GM18951 (cell line): ENCODE measurements around the gene EFNA5.

Experiments used
- POLR2A ChIP-seq: IDR thresholded peaks from 4 replicates; pipeline ENCODE4 v1.6.1; 2011; ENCODE audit warnings: mild to moderate bottlenecking; ENCODE audit not compliant: insufficient read length, insufficient read depth; ENCODE audit errors: extremely low read depth
- in situ Hi-C: fragments of 300-500 bp; cut with MboI; formaldehyde crosslinking; loops from one replicate; pipeline ENCODE4 v1.12.0; 2022; ENCODE audit warnings: low sequenced_read_pairs, mixed read lengths, inconsistent platforms; ENCODE audit not compliant: unreplicated experiment

The EFNA5 gene

GRCh38 chr5:107426872-107427271 lies 243.9 kb downstream of the EFNA5 start:
- in situ Hi-C loops, result no loop called here
- TF ChIP-seq POLR2A, result no peak

- in situ Hi-C loops, result no loop called here
- no peak for TF ChIP-seq POLR2A
Measured at GRCh38 chr5:107426209-107426608, 244.5 kb downstream of the EFNA5 start.

- in situ Hi-C loops, result no loop called here
- TF ChIP-seq POLR2A, result no peak
Measured at GRCh38 chr5:107425541-107426031, 245.2 kb downstream of the EFNA5 start.

DNA sequence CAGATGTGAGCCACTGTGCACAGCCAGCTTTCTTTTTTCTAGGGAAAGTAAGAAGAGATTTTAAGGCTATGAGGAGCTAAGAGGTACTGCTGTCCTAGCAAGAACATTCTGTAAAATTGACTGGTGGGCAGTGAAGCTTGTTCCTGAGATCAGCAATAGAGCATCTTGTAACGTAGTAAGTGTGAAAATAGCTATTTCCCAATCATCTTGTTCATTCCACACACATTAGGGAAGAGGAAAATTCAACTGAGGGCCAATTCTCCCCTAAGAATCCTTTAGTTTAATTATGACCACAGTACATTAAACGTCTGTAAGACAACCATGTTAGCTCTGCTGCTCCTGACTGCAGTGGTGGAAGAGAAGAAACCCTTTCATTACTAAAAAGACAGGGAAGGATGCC lies 246.2 kb downstream of the EFNA5 start:
- TF ChIP-seq POLR2A, result no peak
- in situ Hi-C loops, result no loop called here

- no peak for TF ChIP-seq POLR2A
- in situ Hi-C loops, result no loop called here
Measured at GRCh38 chr5:107422494-107422893, 248.2 kb downstream of the EFNA5 start.

GRCh38 chr5:107419498-107419897 lies 251.2 kb downstream of the EFNA5 start:
- in situ Hi-C loops, result no loop called here
- no peak for TF ChIP-seq POLR2A

- in situ Hi-C loops, result no loop called here
- no peak for TF ChIP-seq POLR2A
Measured at GRCh38 chr5:107418902-107419301, 251.8 kb downstream of the EFNA5 start.

DNA sequence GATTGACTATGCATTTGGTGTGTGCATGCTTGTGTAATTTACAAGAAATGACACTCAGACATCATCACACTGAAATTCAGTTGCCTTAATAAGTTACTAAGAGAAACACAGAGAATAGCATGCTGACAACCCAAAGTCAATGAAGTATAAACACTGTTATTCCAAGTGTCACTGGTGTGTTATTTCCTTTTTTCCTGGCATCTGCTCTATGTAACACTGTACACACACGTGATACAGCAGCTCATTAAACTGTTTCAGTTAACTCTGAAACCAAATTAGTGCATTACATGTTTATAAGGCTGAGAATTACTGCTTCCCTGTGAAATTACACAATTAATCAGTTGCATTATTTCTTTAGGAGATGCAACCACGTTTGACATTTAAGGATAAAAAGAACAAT lies 252.7 kb downstream of the EFNA5 start:
- in situ Hi-C loops, result no loop called here
- TF ChIP-seq POLR2A, result no peak

GRCh38 chr5:107415762-107416161 lies 255.0 kb downstream of the EFNA5 start:
- in situ Hi-C loops, result no loop called here
- no peak for TF ChIP-seq POLR2A

DNA sequence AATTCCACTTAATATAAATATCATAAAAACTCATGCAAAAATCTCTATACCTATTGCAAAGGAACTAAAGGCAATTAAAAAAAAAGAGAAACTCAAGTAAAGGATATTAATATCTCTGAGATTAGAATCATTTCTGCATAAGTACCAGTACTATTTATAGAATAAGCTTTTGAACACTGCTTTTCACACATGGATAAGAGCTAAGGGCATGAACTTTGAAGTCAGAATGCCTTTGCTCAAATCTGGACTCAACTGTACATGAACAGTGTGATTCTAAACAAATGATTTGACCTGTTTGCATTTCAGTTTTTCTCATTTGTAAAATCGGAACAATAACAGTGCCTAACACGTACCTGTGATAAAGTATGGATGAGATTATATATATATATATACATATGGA lies 255.9 kb downstream of the EFNA5 start:
- in situ Hi-C loops, result no loop called here
- no peak for TF ChIP-seq POLR2A

DNA sequence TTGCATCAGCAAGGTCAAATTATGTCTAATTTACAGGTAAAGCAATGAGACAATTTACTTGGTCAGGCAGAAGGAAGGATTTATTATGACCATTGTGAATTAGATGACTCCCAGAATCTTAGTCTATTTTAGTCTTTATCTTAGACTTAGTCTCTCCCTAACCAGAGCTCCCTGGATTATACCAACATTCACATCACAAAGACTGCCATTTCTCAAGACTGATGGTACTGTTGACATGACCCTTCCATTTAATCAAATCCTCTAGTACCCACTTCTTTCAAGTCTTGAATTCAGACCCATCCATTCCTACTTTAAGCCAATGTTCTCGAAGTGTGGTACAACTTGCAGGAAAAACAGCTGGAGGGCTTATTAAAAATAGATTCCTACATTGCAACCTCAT lies 257.0 kb downstream of the EFNA5 start:
- no peak for TF ChIP-seq POLR2A
- in situ Hi-C loops, result no loop called here

GRCh38 chr5:107408564-107408963 lies 262.2 kb downstream of the EFNA5 start:
- no peak for TF ChIP-seq POLR2A
- in situ Hi-C loops, result no loop called here

GRCh38 chr5:107407713-107408298 lies 262.9 kb downstream of the EFNA5 start:
- in situ Hi-C loops, result no loop called here
- TF ChIP-seq POLR2A, result no peak

GRCh38 chr5:107404595-107405374 lies 266.0 kb downstream of the EFNA5 start:
- in situ Hi-C loops, result no loop called here
- no peak for TF ChIP-seq POLR2A
